ENCODE results near the gene OVCA2.

The OVCA2 gene

DNA sequence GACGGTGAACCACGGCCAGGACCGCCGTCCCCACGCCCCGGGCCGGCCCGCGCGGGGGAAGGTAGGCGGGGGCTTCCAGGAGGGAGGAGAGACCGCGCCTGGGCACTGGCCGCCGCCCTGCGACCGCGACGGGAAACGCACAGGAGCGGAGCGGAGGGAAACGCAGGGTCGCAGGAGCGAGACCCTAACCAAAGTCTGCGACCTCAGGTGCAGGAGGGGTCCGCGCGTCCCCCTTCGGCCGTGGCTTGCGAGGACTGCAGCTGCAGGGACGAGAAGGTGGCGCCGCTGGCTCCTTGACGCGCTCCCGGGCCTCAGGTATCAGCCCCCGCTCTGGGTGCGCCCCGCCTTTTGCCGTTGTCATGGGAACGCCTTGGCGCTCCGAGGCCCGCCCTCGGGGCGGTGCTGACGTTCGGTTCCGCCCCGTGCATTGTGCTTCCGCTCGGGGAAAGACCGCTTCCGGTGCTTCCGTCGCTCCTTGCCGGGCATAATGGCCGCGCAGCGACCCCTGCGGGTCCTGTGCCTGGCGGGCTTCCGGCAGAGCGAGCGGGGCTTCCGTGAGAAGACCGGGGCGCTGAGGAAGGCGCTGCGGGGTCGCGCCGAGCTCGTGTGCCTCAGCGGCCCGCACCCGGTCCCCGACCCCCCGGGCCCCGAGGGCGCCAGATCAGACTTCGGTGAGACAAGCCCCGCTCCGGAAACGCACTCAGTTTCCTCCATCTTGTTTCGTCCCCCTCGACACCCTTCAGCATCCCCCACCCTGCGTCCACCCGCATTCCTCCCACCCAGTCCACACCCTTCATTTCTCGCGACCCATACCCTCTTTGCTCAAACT is at the start of gene OVCA2:
Gene OVCA2, plus strand, starts transcription at position 462 of the 829 bp plus-strand sequence. Its CDS starts 26 bp downstream, at position 488.
- peak; percentile 99 for DNase-seq

- DNase-seq = no peak
Measured at GRCh38 chr17:1992541-1992940, 49.3 kb upstream of the OVCA2 start.

DNA sequence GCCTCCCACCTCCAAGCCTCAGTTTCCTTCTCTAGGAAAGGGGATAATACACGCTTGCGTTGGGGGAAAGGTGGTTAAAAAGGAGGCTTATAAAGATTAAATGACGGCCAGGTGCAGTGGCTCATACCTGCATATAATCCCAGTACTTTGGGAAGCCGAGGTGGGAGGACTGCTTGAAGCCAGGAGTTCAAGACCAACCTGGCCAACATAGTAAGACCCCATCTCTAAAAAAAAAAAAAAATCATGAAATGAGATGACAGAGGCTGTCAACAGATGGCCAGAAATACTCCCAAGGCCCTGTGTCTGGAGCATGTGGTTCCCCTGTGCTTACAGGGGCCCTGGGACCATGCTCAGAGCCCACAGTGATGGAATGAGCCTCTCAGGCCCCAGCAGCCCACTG is 47.1 kb upstream of the OVCA2 start:
- no peak for DNase-seq

- peak; percentile 50 for DNase-seq
Measured at GRCh38 chr17:1995321-1995892, 46.4 kb upstream of the OVCA2 start.

DNA sequence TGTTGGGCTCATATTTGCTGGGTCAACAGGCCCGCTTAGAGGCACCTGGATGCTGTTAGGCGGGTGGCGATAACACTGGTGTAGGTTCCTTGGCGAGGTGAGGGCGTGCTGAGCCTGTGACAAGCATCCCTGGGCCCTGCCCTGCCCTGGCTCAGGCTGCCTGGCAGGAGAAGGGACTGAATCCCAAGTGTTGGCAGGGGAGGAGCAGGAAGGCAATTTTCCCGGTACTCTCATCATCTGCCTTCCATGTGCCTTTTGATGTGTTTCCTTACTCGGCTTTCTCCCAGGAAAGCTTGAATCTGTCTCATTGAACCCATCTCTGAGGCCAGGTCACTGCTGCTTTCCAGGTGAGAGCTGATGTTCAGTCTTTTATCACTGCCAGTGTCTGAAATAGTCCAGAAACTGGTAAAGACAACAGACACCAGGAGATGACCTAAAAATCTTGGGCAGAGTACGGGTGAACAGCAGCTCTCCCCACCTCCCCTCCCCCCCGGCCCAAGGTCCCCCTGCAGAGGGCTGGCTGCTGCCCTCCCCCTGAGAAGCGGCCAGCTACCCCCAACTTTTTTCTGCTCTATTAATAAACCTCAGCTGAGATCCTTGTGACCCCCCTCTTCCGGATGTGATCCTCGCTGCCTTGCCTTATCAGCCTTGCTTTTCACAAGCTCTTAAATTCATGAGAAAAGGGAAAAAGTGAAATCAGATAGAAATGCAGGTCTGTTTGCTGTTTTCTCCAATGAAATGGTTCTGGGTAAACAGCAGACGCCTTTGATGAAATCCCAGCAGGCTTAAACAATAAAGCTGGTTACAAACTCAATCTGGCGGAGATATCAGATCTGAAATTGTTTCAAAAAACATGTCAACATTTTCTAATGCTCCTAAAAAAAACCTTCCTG is 45.7 kb upstream of the OVCA2 start:
- DNase-seq = peak; percentile 52

GRCh38 chr17:1996800-1997288 is 45.0 kb upstream of the OVCA2 start:
- DNase-seq = peak; percentile 59

DNA sequence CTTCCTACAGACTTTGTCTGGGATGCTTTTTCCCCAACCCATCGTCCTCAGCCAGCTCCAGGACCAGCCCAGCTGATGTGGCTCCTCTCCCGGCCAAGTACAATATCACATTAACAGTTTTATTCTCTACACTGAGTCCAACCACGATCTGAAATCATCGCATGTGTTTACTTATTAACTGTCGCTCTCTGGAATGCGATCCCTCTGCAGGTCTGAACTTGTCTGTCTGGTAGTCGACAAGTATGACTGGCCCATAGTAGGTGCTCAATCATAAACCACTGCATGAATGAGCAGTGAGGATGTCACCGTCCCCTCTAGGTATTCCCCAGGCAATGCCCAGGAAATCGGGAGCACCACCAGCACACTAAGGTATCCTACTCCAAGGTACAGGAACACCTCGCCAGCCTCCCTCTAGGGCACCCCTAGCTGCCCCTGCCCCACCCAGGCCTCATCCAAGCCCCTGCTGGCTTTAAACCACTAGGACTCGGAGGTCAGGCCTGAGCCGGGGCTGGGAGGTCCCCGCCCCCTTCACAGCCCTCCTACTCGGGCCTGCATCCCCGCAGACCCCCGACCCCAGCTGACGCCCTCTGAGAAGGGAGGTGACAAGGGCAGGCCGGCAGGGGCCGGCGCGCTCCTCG is 44.4 kb upstream of the OVCA2 start:
- DNase-seq = peak; percentile 75

DNA sequence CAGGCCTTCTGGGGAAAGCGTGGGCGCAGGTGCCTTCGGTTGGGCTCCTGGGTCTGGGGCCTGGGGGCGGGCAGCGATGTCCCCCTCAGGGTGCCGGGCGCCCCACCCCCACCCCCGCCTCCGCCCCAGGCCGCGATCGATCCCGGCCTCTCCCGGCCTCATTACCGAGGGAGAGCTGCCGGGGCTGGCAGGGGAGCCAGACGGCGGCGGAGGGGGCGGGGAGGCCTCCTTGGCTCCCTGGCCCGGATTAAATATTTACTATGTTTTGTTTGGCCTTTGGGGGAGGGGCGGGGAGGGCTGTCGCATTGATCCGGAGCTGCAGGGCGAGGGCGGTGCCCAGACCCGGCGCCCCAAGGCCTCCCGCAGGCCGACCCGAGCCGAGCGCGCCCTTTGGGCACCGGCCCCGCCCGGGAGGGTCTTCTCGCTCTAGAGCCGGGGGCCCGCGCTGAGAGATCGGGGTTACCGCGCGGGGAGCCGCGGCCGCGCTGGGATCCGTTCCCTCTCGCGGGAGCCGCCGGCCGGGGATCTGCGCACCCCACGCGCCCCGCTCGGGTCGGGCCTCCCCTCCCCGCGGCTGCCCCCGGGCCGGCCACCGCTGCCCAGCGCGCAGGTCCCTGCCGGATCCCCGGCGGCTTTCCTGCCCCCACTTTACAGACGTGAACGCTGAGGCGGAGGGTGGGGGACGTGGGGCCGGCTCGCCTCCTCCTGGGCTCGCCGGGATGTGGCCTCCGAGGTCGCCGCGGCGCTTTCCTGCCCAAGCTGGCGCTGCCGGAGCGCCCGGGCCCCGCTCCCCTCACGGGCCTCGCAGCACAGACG is 43.7 kb upstream of the OVCA2 start:
- DNase-seq = peak; percentile 69

DNA sequence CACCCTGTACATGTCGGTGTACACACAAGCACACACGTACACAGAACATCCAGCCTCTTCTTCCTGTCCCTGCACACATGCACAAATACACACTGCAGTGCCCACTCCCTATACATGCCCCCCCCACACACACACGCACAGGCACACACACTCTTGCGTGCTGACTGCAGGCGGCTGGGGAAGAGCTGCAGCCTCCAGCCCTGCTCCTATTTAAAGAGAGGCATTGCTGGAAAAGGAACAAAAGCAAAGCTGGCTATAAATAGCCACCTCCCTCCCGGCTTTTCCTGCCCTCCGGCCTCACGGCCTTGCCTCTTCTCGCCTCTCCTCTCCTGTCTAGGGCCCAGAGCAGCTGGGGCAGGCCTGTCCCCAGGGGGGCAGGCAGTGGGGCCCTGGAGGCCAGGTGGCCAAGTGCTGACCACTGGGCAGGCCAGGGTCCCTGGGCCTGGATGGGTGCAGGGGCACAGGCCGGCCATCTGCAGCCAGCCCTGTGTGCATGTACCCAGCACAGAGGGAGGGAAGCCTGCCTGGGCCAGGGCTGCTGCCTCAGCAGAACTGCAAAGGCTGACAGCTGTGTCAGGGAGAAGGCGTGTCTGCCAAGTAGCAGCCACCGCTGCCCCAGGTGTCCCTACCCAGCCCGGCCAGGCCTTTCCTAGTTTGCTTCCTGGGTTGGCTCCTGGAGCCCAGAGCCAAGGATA is 42.1 kb upstream of the OVCA2 start:
- peak; percentile 86 for DNase-seq

DNA sequence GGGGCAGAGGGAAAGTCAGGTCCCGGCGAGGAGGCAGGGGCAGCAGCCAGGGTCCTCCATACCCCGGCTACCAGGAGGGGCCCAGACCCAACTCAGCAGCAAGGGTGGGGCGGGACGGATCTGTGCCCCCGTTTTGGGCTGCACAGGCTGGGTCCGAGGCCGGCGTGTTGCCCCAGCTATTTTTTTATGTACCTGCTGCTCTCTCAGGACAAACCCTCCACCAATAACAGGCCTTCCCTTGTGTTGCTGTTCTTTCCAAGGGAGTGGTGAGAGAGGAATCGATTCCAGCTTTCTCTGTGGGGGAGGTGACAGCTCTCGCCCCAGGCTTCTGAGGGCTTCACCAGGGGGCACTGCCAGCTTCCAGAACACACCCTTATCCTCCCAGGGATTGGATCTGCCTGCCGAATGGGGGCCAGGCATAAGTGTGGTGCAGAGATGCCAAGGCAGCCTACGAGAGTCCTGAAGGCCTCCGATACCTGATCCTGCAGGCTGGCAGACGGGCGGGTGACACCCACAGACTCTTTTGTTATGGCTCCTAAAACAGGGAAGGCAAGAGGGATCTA is 39.0 kb upstream of the OVCA2 start:
- DNase-seq = peak; percentile 56

- peak; percentile 48 for DNase-seq
Measured at GRCh38 chr17:2003525-2003924, 38.3 kb upstream of the OVCA2 start.

- peak; percentile 66 for DNase-seq
Measured at GRCh38 chr17:2004435-2004952, 37.3 kb upstream of the OVCA2 start.

DNA sequence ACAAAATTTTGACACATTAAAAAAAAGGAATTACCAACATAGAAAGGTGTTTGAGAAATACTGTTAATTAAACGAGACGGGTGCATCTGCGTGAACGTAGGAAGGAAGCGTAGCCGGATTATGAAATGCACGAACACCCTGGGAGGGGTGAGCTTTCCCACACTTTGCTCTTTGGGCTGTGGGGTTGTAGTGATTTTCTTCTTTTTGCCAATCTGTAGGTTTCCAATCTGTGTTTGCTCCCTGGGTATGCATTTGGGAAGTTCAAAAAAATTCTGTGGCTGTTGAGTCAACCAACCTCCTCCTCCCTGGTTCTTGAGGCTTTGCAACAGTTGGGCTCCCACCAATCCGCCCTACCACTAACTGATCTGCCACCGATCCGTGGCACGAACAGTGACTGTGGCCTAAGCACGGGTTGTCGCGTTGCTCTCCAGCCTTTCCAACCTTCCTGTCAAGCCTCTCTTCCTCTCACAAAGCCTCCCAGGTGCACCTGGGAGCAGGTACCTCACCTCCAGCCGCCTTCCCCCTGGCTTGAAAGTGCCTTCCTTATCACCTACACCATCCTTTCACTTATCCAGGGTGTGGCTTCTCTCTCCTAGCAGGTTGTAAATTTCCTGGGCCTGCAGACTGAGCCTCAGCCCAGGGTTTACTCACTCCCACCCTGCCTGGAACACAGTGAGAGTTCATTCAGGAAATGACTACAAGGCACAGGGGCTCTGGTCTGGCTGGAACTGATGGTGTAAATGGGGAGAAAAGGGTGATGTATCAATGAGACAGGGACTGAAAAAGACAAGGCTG is 33.3 kb upstream of the OVCA2 start:
- peak; percentile 76 for DNase-seq

GRCh38 chr17:2009737-2010136 is 32.1 kb upstream of the OVCA2 start:
- DNase-seq = no peak

DNA sequence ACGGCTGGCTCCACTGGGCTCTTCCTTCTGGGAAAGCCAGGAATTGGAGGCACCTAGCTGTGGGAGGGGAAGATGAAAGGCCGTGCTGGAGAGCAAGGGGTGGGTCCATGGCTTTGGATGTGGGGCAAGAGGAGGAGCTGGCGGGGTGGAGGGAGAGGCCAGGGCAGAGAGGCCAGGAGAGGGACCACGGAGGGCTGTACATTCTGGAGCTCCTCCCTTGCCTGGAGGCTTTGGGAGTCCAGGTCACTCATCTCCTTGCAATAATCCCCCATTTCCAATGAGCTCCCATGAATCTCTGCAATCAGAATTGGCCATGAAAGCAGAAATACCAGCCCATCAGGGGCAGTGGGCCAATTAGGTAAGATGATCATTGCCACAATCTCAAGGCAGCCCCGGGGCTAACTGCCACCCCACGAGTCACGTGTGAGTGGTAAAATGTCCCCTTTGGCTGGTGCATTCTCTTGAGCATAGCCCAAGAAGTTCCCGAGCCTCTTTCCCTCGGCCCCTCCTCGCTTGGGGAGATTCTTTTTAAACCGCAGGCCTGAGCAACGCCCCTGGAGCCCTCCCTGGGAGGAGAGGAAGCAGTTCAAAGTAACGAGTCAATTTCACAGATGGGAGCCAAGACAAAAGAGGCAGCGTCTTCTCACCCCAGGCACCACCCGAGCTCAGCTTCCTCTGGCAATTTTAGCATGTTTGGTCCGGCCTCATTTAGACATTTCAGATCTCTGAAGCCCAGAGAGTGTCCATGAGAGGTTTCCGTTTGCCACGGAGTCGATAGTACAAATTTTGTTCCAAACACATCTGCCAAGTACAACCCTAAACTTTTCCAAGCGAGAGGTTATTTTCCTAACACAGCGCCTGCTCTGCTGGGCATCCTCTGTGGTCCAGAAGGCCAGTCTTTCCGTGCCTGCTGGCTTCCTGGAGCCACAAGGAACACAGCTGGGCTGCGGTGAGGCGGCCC is 30.1 kb upstream of the OVCA2 start:
- peak; percentile 96 for DNase-seq

GRCh38 chr17:2012499-2012898 is 29.3 kb upstream of the OVCA2 start:
- DNase-seq = no peak

DNA sequence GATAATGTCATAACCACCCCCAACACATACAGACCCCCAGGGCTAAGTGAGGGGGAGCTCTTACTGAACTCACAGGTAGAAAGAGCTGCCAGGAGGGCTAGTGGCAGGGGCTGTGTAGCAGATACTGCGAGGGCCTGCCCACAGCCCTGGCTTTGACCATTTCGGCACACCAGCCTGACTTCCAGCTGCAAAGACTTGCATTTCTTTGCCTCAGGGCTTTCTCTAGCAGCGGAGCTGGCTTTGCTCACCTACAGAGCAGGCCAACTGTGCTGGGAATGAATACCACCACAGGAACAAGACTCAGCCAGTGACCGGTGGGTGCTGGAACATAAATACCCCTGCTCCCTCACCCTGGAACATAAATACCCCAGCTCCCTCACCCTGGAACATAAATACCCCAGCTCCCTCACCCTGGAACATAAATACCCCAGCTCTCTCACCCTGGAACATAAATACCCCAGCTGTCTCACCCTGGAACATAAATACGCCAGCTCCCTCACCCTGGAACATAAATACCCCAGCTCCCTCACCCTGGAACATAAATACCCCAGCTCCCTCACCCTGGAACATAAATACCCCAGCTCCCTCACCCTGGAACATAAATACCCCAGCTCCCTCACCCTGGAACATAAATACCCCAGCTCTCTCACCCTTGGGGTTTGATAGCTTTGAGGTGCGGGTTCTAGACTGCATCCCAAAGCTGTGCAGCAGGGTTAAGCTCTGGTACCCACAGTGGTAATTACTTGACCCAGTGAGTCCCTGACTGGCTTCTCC is 28.4 kb upstream of the OVCA2 start:
- DNase-seq = peak; percentile 96

- DNase-seq = peak; percentile 50
Measured at GRCh38 chr17:2013994-2014317, 27.9 kb upstream of the OVCA2 start.
